GM19240 (cell line): ENCODE data around the gene COMMD1.
"Not testable (repeated sequence)": the region's sequence is repeated elsewhere in the genome, so short reads cannot be mapped to it uniquely, and the experiment has no call there.

Experiments used
- DNase-seq: peaks from one replicate; pipeline ENCODE4 v3.0.0; 2011; ENCODE audit warnings: low spot score; ENCODE audit not compliant: insufficient read length

COMMD1 gene

DNA sequence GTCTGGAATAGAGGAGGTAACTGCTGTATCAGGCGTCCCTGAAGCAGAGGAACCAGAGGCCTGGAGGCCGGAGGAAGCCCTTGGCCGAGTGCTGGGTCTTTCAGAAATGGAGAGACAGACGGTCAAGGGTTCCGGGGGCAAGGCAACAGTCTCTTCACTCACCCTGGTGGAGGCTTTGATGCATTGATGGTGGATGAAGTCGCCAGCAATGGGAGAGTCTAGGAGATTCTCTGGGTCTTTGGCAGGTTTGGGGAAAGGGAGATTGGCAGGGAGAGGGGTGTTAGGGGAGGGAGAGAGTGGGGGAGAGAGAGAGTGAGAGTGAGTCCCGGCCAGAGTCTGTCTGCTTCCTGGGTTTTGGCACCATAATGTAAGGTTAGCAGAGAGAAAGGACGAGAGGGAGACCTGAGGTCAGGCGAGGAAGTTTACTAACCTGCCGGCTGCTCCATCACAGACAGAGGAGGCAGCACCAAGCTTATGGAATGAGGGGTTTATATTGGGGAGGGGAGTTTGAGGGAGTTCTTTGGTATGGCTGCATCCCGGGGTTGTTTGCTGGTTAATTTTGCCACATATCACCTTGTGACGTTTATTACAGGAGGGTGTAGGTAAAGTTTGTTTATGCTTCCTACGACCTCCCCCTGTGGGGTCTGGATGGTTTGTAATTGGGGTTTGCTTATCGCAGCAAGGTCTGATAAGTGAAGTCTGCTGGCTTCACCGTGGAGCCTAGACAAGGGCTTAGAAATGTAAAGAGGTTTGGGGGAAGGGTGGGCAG is 19.6 kb downstream of the COMMD1 start:
- no peak for DNase-seq

DNA sequence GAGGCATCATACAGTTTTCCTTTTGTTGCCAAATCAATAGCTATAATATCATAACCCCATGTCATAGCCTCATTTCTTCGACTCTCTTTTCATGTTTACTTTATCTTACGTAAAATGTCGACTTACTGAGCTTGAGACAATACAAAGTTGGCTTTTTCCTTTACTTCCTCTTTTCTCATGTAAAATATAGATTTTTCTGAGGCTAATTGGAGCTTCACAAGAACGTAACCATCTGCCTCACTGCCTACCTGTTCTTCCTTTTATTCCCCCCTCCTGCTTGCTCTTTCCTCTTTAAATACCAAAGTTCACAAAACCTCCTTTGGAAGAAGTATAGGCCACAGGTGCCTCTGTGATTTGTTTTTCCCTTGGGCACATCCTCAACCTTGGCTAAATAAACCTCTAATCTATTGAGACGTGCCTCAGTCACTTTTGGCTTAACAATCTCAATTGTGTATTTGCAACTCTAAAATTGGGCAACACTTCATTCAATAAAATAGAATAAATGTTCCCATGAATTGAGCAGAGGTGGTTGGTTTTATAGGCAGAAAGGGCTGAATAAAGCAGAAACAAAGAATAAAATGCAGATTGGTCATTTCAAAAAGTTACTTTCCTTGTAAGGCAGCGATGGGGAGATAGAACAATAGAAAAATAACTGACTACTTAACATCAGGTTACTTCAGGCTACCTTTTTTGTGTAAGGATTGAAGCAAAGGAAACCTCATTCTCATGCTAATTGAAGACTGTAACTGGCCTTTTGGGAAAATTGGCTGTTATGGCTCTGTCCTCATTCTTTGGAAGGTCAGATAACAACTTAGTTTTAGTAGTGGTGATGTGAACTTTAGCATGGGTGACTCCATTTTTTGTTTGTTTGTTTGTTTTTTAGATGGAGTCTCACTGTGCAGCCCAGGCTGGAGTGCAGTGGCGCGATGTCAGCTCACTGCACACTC is 21.3 kb downstream of the COMMD1 start:
- no peak for DNase-seq

DNA sequence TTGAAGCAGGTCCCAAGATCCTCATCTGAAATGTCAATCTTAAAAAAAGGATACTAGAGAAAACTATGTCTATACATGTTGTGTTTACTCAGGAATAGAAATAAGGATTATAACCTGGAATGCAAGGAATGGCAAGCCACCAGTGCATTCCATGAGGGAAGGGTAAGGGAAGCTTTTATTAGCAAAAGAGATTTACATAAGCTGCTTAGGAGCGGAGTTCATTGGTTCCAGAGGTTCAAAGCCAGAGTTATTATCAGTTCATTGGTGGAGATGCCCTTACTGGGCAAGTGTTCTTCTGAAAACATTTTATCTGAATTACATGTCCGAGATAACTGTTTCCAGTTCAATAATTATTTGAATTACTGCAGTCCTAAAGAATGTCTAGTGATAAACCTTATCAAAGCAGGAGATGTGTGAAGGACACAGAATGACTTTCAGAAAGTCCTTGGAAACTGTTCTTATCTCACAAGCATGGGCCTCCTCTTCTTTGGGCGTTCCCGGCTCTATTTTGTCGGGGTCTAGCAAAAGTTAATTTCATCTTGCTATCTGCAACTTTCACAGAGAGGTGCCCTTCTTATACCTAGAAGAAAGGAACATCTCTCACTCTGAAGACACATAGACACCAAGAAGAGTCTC is 23.5 kb downstream of the COMMD1 start:
- no peak for DNase-seq

DNA sequence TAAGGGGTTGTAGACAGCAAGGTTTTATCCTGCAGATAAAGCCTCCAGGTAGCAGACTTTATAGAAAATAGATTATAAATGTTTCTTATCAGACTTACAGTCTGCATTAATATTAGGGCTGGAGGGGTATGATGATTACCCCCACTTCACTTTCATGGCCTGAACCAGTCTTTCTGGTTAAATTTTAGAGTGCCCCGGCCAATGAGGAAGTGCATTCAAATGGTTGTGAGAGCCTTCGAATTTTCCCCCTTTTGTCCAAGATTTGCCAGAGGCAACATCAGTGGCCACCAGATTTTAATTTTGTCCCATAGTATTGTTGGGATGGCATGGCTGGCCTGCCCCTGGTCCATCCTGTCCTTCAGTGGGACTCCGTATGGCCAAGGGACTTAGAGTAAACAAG is 31.6 kb downstream of the COMMD1 start:
- no peak for DNase-seq

DNA sequence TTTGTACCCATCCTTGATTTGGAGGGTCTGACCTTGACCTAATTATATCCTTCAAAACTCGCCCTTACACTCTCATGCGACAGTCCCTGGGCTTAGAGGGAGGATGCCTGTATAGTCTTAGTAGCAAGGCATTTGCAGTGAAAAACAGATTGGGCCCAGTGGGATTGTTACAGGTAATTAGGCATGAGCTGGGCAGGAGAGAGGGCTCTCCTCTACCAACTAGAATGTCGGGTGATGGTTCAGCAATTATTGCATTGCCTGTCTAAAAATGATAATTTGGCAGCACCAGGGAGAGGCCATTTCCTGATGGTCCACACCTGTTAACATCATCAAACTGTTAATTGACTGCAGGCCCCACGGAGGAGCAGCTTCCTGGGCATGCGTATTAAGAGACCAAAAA is 32.4 kb downstream of the COMMD1 start:
- no peak for DNase-seq

DNA sequence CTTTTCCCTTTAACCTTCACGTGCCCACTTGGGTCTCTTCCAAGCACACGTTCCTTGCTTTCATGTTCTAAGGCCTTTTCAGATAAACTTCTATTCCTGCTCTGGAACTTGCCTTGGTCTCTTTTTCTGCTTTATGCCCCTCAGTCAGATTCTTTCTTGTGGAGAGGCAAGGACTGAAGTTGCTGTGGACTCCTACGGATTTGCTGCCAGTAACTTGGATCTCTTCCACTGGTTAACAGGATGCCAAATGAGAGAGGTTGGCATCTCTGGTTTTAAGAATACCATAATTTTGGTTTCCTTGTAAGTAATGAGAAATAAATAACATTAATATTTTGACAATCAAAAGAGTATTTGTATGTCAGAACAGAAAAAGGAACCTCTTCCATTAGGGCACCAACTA is 33.0 kb downstream of the COMMD1 start:
- no peak for DNase-seq

DNA sequence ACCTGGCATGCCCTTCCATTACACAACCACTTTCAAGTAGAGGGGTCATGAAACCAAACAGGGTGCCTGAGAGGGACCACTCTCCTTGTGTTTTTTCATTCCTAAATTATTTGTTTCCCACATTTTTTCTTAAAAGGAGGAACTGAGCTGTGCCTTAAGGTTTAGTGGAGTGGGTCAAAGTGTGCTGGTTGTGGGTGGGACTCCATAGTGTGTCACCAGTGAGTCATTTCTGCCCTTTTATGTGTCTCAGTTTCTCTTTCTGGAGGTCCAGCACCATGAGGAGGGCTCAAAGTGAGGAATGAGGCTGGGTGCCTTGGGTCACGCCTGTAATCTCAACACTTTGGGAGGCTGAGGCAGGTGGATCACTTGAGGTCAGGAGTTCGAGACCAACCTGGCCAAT is 37.8 kb downstream of the COMMD1 start:
- no peak for DNase-seq

DNA sequence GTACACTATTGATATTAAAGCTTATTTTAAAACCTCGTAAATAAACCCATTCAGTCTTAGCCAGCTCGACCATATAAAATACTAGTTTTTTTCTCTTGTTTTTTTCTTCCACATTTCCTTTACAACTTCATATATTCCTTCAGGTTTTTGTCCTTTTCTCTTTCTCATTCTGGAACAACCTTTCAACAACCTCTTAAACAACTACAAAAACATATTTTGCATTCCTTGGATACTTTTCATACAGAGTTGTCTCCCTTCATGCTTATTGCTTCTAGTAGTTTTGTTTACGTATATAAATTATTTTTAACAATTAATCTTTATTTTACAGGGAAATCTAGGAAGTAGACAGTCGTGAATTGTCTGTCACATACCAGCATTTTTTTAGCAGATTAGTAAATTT is 41.2 kb downstream of the COMMD1 start:
- no peak for DNase-seq

DNA sequence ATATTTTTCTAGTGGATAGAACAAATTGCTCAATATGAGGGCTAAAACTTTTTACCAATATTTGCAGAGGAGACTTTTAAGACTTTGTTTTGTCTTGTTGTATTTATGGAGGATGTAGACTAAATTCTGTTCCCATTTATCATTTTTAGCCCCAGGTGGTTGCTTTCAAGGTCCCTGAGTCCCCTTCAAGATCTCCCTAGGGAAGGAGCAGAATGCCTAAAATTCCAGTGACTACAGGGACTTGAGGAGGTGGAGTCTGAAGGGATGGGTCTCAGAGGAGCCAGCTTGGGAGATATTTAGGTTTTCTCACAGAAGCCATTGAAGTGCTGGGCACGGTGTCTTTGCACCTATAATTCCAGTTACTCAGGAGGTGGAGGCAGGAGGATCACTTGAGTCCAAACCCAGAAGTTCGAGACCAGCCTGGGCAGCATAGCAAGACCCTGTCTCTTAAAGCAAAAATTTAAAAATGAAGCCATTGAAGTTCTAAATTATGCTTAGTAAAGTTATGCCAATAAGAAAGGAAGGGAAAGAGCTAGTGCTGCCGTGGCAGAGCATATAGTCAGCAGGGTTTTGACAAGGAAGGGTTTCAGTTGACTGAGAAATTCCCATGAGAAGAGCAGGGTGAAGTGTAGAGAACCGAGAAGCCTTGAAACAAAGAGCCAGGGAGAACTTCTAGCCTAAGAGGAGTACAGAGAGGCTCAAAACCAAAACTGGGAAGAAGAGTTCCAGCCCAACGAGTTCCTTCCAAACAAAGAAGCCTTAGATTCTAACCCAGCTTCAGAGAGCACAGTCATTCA is 43.4 kb downstream of the COMMD1 start:
- no peak for DNase-seq

DNA sequence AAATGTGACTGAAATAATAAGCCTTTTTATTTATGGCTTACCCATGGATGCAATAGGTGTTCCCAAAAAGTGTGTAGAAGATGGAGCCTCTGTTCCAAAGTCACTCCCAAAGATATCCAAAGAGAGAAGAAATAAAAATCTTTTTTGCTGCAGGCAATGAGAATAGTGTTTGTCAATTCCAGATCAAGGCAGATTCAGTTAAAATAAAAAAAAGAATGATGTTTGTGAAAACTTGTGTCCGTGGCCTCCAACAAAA is 43.9 kb downstream of the COMMD1 start:
- DNase-seq, result no peak

DNA sequence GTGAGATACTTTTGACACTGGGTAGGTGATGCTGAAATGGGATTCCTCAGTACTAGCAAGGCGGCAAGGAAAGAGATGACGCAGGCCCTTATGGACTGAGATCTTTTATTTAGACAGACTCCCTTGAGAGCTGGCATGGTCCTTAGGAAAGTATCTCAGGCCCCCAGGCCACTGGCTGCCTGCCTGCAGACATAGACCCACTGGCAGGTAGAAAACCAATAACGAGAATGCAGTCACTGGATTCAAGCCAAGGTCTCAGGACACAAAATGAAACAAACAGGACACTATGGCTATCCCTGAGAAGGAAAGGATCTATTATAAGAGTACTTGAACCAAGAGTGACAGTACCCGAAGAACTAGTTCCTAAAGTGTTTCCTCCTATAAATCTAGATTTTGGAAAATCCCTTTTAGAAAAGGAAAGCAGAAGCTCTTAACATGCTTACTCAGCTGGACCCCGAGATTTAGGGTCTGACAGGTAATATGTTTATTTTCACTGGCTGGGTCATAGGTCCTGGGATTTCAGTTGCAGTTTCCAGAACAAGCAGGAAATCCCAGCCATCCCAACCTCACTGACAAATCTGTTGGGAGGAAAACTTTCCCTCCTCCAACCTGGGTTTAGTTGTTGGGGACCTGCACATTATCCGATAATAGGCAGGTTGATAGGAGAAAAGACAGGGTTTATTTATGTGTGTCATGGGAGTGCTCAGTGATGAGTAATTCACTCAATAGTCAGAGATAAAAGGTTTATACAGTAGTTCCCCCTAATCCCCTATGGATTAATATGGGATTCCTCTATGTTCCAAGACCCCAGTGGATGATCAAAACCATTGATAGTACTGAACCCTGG is 44.5 kb downstream of the COMMD1 start:
- no peak for DNase-seq

DNA sequence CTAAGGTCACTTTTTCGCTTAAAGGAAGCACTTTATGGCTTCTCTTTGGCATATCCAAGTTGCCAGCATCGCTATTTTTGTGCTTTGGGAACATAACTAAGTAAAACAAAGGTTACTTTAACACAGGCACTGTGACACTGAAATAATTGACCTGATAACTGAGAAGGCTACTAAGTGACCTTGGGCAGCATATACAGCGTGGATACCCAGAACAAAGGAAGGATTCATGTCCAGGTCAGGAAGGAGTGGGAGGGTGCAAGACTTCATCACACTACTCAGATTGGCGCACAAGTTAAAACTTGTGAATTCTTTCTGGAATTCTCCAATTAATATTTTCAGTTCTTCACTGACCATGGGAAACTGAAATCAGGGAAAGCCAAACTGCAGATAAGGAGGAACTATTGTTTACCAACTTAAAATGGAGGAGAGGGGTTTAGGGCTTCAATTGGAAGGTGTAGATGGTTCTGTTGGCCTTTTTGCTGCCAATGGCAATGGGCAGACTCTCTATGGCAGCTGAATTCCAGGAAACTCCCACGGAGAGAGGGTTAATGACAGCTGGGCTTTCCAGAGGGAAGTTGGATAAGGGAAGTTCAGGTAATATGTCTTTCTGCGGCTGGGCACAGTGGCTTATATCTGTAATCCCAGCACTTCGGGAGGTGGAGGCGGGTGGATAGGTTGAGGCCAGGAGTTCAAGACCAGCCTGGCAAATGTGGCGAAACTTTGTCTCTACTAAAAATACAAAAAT is 45.3 kb downstream of the COMMD1 start:
- no peak for DNase-seq

DNA sequence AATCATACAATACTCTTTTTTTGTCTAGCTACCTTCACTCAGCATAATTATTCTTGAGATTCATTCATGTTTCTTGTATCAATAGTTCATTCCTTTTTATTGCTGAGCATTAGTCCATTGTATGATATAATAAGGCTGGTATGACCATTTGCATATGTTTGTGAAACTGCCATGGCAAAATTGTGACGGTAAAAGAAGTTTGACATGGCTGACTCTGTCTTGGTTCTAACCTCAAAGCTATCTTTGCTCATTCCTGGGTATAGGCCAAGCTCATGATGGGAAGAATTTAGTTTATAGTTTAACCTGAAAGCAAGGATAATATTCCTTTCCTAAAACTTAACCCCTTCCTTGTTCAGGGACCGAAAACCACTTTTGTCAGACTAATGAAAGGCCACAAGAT is 46.4 kb downstream of the COMMD1 start:
- DNase-seq, result no peak

DNA sequence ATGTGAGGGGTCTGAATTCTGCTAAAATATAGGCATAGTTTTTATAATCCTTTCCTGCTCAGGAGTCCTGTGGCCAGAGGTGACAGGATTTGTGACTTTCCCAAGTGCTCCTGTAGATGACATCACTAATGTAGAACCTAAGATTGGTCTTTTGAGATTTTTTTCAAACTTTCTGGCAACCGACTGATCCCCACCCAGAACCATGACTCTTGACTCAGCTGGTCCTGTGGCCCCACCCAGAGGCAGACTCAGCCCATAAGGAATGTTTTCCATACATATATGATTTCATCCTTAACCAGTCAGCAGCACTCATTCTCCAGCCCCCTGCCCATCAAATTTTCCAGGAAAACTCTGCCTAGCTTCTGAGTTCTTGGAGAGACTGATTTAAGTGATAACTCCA is 46.8 kb downstream of the COMMD1 start:
- DNase-seq, result no peak

DNA sequence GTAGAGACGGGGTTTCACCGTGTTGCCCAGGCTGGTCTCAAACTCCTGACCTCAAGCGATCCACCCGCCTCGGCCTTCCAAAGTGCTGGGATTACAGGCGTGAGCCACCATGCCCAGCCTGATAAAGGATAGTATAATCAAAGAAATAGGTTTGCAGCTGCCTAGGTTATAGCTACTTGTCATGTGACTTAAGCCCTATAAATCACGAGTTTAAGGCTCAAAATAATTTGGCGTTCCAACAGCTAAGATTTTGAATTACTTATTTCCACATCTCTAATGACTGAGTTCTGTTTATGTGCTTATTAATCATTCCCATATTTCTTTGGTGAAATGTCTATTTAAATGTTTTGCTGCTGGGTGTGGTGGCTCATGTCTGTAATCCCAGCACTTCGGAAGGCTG is 49.4 kb downstream of the COMMD1 start:
- not testable (repeated sequence) for DNase-seq

DNA sequence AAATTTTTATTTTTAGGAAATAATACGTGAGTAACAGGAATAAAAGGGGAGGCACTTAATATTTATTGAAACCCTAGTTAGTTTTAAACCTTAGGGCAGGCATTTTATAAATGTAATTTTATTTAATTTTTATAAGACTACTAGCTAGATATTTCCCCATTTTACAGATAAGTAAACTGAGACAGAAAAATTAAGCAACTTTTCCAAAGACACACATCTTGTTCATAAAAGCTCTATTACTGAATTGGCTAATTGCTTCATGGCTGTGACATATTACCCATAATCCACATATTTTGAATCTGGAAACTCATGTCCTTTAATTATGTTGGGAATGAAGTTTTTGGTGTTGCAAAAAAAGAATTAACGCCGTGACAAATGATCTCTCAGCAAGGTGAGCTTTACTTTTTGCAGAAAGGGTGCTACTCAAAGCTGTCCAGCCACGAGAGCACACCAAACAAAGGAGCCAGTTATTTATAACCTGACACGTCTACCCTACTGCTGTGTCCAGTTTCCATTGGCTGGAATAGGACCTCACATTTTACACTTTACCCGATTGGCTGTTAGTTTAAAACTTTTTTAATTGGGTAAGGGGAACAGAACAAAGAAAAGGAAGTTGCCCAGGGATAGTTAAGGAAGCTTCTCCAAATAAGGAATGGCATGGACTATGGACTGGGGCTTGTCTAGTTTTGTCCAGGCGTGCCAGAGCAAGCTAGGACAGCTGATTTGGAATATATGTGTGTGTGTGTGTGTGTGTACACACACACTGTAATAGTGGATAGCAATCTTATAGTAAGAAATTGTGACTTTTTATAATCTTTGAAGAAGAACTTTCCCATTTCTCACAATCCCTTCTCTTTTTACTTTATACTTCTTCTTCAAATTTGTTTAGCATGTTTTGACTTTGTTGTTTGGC is 54.2 kb downstream of the COMMD1 start:
- DNase-seq, result no peak

DNA sequence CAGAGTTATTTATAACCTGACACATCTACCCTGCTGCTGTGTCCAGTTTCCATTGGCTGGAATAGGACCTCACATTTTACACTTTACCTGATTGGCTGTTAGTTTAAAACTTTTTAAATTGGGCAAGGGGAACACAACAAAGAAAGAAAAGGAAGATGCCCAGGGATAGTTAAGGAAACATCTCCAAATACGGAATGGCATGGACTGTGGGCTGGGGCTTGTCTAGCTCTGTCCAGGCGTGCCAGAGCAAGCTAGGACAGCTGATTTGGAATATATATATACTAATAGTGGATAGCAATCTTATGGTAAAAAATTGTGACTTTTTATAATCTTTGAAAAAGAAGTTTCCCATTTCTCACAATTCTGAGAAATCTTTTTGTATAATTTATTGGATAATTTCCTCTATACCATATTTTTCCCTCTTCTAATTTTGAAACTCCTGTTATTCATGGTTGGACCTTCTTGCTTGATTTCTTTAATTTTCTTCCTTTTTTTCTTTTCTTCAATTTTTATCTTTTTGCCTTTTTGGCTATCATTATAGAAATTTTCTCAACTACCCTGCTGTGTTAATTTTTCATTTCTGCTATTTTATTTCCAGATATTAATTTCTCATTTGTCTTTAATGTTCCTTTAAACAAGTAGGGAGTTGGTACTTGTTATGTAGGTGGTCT is 55.9 kb downstream of the COMMD1 start:
- DNase-seq, result no peak
